HPDE6-E6E7 (cell line): Measurements from ENCODE around the gene PHF21A.

Experiments used
- DNase-seq: peaks from one replicate; pipeline ENCODE4 v3.0.0; 2011; ENCODE audit warnings: missing footprints; ENCODE audit errors: extremely low spot score

Gene PHF21A

GRCh38 chr11:45885274-45885920 lies 235.9 kb downstream of the PHF21A start, which contains the start of gene MAPK8IP1:
Gene MAPK8IP1, plus strand, starts transcription at chr11:45885651. Its CDS starts 170 bp downstream, at chr11:45885821.
- DNase-seq = peak; percentile 59

- DNase-seq = no peak
These were observed 236.6 kb downstream of the PHF21A start for GRCh38 chr11:45884596-45885185.
